Activated naive CD8-positive, alpha-beta T cell treated with anti-CD3 and anti-CD28 coated beads, Interleukin-2, amount 10 ng/mL, durations not matched to agents 7 days and 5 days (primary cell): Measurements from ENCODE around the gene ZFTA. TPM values are rescaled to one million over a fixed set of nuclear protein-coding genes. Genes with fewer than 3 reads are reported as not detected.
"Not testable (repeated sequence)": the region's sequence is repeated elsewhere in the genome, so short reads cannot be mapped to it uniquely, and the experiment has no call there.

Experiments
- ATAC-seq: fragments of 150-1000 bp; cut with Tn5 transposase; one replicate; pipeline ENCODE4 v1.10.0; 2021; ENCODE audit warnings: low read depth, moderate library complexity
- POLR2A ChIA-PET: fragments of 350-600 bp; sonication (Branson Sonifier 250); formaldehyde crosslinking; loops from one replicate; lab custom pipeline; 2021; ENCODE audit warnings: antibody characterized with exemption; lab: Charles Lee
- DNase-seq: peaks from one replicate; pipeline ENCODE4 v3.0.0; 2021
- H3K27ac Mint-ChIP-seq: one replicate; pipeline ENCODE4 v1.8.0; 2022; ENCODE audit warnings: mild to moderate bottlenecking, mixed read lengths
- H3K27me3 Mint-ChIP-seq: one replicate; pipeline ENCODE4 v1.8.0; 2022; ENCODE audit warnings: mild to moderate bottlenecking, moderate library complexity, mixed read lengths
- H3K36me3 Mint-ChIP-seq: one replicate; pipeline ENCODE4 v1.8.0; 2021; ENCODE audit warnings: mild to moderate bottlenecking, mixed read lengths
- H3K4me1 Mint-ChIP-seq: one replicate; pipeline ENCODE4 v1.8.0; 2021; ENCODE audit warnings: mixed read lengths
- H3K4me3 Mint-ChIP-seq: one replicate; pipeline ENCODE4 v1.8.0; 2022; ENCODE audit warnings: mild to moderate bottlenecking, moderate library complexity, mixed read lengths
- H3K9me3 Mint-ChIP-seq: one replicate; pipeline ENCODE4 v1.8.0; 2021; ENCODE audit warnings: mixed read lengths
- total RNA-seq, 2 experiments: library from RNA; stranded (reverse); gene quantifications; one replicate each; pipeline ENCODE4 v1.2.3, GENCODE V29; 2021

ZFTA gene
- total RNA-seq, 2 experiments from 2014 or later = 4.7 to 5.0 TPM

DNA sequence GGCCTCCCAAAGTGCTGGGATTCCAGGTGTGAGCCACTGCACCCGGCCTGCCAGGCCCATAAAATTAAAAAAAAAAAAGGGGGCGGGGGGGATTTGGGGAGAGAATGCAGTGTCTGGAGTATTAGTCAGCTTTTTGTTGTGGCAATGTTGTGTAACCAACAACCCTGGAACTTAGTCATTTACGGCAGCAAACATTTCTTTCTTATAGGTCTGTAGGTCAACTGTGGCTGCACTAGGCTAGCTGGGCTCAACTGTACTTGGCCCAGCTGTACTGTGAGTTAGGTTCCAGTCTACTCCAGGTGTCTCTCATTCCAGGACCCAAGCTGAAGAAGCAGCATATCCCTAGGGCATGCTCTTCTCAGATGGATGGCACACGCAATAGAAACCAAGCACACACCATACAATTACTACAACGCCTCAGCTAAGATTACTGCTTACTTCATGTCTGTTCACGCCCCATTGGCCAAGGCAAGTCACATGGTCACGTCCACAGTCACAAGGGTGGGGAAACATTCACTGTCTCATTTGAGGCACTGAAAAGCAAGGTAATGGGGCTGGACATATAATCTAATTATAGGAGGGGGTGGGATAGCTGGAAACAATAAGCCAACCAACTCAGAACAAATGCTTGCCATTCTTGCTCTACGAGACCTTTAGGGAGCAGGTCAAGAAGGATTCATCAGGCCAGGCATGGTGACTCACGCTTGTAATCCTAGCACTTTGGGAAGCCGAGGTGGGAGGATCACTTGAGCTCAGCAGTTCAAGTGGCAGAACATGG lies 34.3 kb upstream of the ZFTA start:
- Mint-ChIP-seq H3K4me3 (no peak overlapping the region), H3K4me1 (no peaks in the 10 kb centered on the region), H3K9me3 (no peaks in the 10 kb centered on the region), H3K36me3 (no peaks in the 10 kb centered on the region), H3K27me3 (peaks cover 14% of the 10 kb centered on the region), H3K27ac (no peak overlapping the region)
- ATAC-seq (no peak), DNase-seq (no peak)
- POLR2A ChIA-PET = no interaction called here

DNA sequence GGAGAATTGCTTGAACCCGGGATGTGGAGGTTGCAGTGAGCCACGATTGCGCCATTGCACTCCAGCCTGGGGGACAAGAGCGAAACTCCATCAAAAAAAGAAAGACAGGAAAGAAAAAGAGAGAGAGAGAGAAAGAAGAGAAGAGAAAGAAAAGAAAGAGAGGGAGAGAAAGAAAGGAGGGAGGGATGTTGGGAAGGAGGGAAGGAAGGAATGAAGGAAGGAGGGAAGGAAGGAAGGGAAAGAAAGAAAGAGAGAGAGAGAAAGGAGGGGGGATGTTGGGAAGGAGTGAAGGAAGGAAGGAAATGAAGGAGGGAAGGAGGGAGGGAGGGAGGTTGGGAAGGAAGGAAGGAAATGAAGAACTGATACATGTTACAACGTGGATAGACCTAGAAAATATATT lies 32.3 kb upstream of the ZFTA start:
- DNase-seq (no peak), ATAC-seq (no peak)
- no peaks in the 10 kb centered on the region for H3K9me3 Mint-ChIP-seq
- H3K4me3 Mint-ChIP-seq = no peak overlapping the region
- H3K36me3 Mint-ChIP-seq = no peaks in the 10 kb centered on the region
- H3K27ac Mint-ChIP-seq = no peak overlapping the region
- peaks cover 14% of the 10 kb centered on the region for H3K27me3 Mint-ChIP-seq
- POLR2A ChIA-PET = no interaction called here
- no peaks in the 10 kb centered on the region for H3K4me1 Mint-ChIP-seq

DNA sequence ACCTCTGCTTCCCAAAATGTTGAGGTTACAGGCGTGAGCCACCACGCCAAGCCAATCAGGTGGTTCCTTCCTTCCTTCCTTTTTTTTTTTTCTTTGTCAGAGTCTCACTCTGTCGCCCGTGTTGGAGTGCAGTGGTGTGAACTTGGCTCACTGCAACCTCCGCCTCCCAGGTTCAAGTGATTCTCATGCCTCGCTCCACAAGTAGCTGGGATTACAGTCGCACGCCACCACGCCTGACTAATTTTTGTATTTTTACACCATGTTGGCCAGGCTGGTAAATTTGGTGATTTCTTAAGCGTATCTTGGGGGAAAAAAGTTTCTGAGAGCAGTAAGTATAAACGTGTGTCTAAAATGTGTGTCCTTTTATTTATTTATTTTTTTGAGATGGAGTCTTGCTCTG lies 26.5 kb upstream of the ZFTA start:
- DNase-seq = no peak
- H3K4me3 Mint-ChIP-seq = no peak overlapping the region
- no peak for ATAC-seq
- H3K27me3 Mint-ChIP-seq = peaks cover 5% of the 10 kb centered on the region
- no peak overlapping the region for H3K27ac Mint-ChIP-seq
- no peaks in the 10 kb centered on the region for H3K4me1 Mint-ChIP-seq
- POLR2A ChIA-PET = no interaction called here
- H3K36me3 Mint-ChIP-seq = peaks cover 8% of the 10 kb centered on the region
- H3K9me3 Mint-ChIP-seq = peaks cover 7% of the 10 kb centered on the region

DNA sequence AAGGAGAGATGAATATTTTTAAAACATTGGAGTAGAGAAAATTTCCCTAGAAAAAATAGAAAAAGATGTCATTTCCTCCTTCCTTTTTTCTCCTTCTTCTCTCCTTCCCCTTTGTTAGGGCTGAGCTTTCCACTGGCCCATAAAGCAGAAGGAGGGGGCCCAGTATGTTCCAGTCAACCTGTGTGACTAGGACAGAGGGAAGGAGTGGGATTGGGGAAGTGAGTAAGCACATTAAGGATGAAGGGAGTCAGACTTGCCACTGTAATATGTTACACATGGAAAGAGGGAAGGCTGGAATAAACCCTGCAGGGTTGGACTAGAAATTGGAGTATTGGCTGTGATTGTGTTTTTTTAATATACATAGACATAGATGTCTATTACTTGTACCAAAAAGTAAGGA lies 24.6 kb upstream of the ZFTA start:
- no peak for DNase-seq
- H3K4me3 Mint-ChIP-seq = no peak overlapping the region
- peaks cover 8% of the 10 kb centered on the region for H3K36me3 Mint-ChIP-seq
- no peaks in the 10 kb centered on the region for H3K4me1 Mint-ChIP-seq
- POLR2A ChIA-PET = interaction anchor here (0.5 kb wide), 1 partner anchor 16 kb away, joined by 3 read pairs; no protein-coding TSS in a partner anchor
- peaks cover 7% of the 10 kb centered on the region for H3K9me3 Mint-ChIP-seq
- ATAC-seq = no peak
- H3K27ac Mint-ChIP-seq = no peak overlapping the region
- peaks cover 1% of the 10 kb centered on the region for H3K27me3 Mint-ChIP-seq

DNA sequence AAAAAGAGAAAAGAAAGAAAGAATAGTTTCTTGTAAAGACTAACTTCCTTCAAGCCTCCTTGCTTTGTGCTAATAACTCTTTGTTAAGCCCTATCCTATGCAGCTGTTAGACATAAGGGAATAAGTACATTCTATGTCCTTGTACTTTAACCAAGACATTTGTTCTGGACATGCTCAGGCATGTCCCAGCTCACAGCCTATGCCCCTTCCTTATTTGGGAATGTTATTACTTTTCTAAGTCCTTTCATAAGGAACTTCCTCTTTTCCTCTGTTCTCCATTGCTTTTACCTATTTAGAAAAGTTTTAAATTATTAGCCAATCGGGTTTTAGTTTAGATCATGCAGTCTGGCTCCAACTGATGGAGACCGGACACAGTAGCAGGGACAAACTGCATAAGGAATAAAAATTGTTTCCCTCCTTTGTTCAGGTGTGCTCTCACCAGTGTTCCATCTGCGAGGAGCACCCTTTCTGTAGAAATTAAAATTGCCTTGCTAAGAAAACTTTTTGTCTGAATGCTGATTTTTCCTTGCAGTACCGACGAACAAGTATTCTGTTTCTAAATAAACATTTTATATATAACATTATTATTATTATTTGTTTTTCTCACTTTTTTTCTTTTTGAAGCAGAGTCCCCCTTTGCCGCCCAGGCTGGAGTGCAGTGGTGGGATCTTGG lies 23.1 kb upstream of the ZFTA start:
- peaks cover 8% of the 10 kb centered on the region for H3K36me3 Mint-ChIP-seq
- no peak for DNase-seq
- peaks cover 3% of the 10 kb centered on the region for H3K27me3 Mint-ChIP-seq
- POLR2A ChIA-PET = no interaction called here
- no peak overlapping the region for H3K4me3 Mint-ChIP-seq
- peaks cover 7% of the 10 kb centered on the region for H3K9me3 Mint-ChIP-seq
- ATAC-seq = no peak
- H3K27ac Mint-ChIP-seq = no peak overlapping the region
- H3K4me1 Mint-ChIP-seq = no peaks in the 10 kb centered on the region

DNA sequence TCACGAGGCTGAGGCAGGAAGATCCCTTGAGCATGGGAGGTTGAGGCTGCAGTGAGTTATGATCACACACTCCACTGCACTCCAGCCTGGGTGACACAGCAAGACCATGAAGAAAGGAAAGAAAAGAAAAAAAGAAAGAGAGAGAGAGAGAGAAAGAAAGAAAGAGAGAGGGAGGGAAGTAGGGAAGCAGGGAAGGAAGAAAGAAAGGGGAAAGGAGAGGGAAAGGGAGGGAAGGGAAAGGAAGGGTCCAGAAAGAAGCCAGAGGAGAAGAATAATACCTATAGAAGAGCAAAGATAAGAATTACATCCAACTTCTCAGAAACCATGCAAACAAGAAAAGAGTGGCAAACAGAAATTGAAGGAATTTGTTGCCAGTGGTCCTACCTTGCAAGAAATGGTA lies 17.2 kb upstream of the ZFTA start:
- H3K27me3 Mint-ChIP-seq = peaks cover 12% of the 10 kb centered on the region
- H3K4me3 Mint-ChIP-seq = no peak overlapping the region
- no peak for ATAC-seq

DNA sequence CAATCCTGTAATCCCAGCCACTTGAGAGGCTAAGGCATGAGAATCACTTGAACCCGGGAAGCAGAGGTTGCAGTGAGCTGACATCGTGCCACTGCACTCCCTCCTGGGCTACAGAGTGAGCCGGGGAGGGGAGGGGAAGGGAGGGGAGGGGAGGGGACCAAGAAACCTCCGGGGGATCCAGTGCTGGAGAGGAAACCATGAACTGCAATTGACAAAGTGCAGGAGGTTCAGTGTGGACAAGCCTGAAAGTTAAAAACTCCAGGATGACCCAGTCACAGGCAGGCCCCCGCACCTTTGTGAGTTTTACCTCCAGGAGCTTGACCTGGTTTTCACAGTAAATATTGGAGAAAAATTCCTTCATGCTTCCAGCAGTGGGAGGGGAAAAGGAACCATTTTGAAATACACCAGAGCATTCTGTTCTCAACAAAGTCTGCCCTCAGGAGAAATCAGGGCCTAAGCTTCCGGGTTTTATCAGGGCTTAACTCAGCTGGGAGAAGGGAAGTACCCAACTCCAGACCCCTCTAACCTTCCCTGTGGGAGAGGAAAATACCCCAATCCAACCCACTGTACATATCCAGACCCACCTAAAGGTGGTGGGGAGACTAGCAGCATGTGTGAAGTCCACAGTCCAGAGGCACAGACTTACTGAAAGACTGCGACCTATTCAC lies 15.5 kb upstream of the ZFTA start:
- peaks cover 5% of the 10 kb centered on the region for H3K4me1 Mint-ChIP-seq
- no peaks in the 10 kb centered on the region for H3K9me3 Mint-ChIP-seq
- DNase-seq (no peak), ATAC-seq (no peak)
- no peaks in the 10 kb centered on the region for H3K36me3 Mint-ChIP-seq
- H3K27me3 Mint-ChIP-seq = peaks cover 14% of the 10 kb centered on the region
- H3K4me3 Mint-ChIP-seq = no peak overlapping the region
- H3K27ac Mint-ChIP-seq = no peak overlapping the region
- POLR2A ChIA-PET = no interaction called here

More for the DNA sequence above, 17.2 kb upstream of the ZFTA start:
- no peak for DNase-seq
- H3K9me3 Mint-ChIP-seq = no peaks in the 10 kb centered on the region
- H3K36me3 Mint-ChIP-seq = peaks cover 2% of the 10 kb centered on the region
- POLR2A ChIA-PET = no interaction called here
- H3K27ac Mint-ChIP-seq = no peak overlapping the region
- H3K4me1 Mint-ChIP-seq = peaks cover 5% of the 10 kb centered on the region

DNA sequence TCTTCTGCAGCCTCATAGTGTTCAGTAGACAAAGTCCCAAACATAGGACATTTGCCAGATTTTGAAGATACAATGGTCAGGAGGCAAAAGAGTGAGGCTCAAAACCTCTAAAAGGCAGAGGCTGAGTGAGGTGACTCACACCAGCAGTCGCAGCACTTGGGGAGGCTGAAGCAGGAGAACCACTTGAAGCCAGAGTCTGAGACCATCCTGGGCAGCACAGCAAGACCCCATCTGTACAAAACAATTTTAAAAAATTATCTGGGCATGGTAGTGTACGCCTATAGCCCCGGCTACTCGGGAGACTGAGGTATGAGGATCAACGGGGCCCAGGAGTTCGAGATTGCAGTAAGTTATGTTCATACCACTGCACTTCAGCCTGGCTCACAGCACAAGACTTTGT lies 14.2 kb upstream of the ZFTA start:
- H3K4me1 Mint-ChIP-seq = peaks cover 5% of the 10 kb centered on the region
- no peak overlapping the region for H3K27ac Mint-ChIP-seq
- H3K27me3 Mint-ChIP-seq = peaks cover 17% of the 10 kb centered on the region
- no peaks in the 10 kb centered on the region for H3K36me3 Mint-ChIP-seq
- POLR2A ChIA-PET = no interaction called here
- ATAC-seq = no peak
- H3K4me3 Mint-ChIP-seq = no peak overlapping the region
- DNase-seq = no peak
- H3K9me3 Mint-ChIP-seq = no peaks in the 10 kb centered on the region

DNA sequence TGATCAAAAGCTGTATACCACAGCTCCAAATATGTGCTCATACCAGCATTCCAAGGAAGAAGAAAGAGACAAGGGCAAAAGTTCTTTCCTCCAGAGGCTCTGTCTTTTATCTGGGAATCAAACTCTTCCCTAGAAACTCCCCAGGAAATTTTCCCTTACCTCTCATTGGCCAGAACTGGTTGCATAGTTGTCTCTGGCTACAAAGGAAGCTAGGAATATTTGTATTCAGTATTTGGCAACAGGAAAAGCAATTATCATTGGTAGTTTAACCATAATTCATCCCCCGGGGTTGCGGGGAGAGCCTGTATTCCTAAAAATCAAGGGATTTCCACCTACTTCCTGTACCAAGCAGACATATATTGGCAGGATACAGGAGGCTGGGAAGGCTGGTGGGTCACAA lies 10.5 kb upstream of the ZFTA start:
- no peak for ATAC-seq
- no peaks in the 10 kb centered on the region for H3K9me3 Mint-ChIP-seq
- H3K4me1 Mint-ChIP-seq = no peaks in the 10 kb centered on the region
- H3K4me3 Mint-ChIP-seq = no peak overlapping the region
- peaks cover 15% of the 10 kb centered on the region for H3K27me3 Mint-ChIP-seq
- H3K27ac Mint-ChIP-seq = no peak overlapping the region
- POLR2A ChIA-PET = no interaction called here
- H3K36me3 Mint-ChIP-seq = no peaks in the 10 kb centered on the region
- no peak for DNase-seq

DNA sequence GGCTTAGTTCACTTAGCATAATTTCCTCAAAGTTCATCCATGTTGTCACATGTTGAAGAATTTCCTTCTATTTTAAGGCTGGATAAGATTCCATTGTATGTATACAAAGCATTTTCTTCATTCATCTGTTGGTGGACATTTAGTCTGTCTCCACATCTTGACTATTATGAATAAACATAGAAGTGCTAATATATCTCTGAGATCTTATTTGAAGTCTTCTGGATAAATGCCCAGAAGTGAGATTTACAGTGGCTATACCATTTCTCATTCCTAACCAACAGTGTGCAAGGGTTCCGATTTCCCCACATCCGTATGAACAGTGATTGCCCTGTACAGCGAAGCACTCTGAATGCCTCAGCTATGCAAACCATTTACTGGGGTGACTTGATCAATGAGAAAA lies 6.6 kb upstream of the ZFTA start:
- no peak for DNase-seq
- ATAC-seq = no peak
- POLR2A ChIA-PET = no interaction called here
- Mint-ChIP-seq H3K4me1 (no peaks in the 10 kb centered on the region), H3K27ac (no peak overlapping the region), H3K9me3 (no peaks in the 10 kb centered on the region), H3K36me3 (no peaks in the 10 kb centered on the region), H3K27me3 (peaks cover 36% of the 10 kb centered on the region), H3K4me3 (no peak overlapping the region)

DNA sequence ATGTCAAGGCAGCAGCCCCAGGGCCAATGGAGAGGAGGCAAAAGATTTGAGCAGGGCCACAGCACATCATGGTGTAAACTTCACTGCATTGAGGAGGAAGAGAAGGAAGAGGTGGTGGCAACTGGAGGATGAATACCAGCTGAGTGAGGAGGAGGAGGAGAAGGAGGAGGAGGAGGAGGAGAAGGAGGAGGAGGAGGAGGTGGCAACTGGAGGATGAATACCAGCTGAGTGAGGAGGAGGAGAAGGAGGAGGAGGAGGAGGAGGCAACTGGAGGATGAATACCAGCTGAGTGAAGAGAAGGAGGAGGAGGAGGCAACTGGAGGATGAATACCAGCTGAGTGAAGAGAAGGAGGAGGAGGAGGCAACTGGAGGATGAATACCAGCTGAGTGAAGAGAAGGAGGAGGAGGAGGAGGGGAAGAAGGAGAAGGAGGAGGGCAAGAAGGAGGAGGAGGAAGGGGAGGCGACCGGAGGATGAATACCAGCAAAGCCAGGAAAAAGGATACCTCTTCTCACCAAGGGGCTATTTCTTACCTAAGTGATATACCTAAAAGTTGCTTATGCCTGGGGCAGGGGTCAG lies 3.3 kb upstream of the ZFTA start:
- H3K4me3 Mint-ChIP-seq, H3K27ac Mint-ChIP-seq, DNase-seq, H3K36me3 Mint-ChIP-seq, POLR2A ChIA-PET, ATAC-seq, H3K4me1 Mint-ChIP-seq, H3K9me3 Mint-ChIP-seq: not testable (repeated sequence)
- H3K27me3 Mint-ChIP-seq = peaks cover 36% of the 10 kb centered on the region

DNA sequence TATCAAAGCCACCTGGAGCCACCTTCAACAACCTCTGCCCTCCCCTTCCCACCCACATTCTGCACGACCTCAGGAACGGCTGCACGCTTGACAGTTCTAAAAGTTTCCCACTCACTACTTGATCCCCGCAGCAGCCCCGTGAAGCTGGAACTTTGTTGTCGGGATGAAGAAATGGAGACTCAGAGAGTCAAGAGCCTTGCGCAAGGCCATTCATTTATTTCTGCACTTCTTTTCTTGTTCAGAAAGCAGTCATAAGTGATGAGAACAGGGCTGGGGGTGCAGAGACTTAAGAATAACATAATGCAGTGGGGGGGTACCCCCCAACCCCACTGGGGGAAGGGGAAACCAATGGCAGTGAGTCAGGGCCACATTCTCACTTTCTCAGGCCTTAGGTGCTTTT lies 2.2 kb upstream of the ZFTA start:
- peaks cover 5% of the 10 kb centered on the region for H3K4me1 Mint-ChIP-seq
- ATAC-seq = no peak
- H3K27ac Mint-ChIP-seq = no peak overlapping the region
- DNase-seq = no peak
- H3K27me3 Mint-ChIP-seq = peaks cover 36% of the 10 kb centered on the region
- no peak overlapping the region for H3K4me3 Mint-ChIP-seq
- POLR2A ChIA-PET = no interaction called here
- no peaks in the 10 kb centered on the region for H3K9me3 Mint-ChIP-seq
- H3K36me3 Mint-ChIP-seq = no peaks in the 10 kb centered on the region

DNA sequence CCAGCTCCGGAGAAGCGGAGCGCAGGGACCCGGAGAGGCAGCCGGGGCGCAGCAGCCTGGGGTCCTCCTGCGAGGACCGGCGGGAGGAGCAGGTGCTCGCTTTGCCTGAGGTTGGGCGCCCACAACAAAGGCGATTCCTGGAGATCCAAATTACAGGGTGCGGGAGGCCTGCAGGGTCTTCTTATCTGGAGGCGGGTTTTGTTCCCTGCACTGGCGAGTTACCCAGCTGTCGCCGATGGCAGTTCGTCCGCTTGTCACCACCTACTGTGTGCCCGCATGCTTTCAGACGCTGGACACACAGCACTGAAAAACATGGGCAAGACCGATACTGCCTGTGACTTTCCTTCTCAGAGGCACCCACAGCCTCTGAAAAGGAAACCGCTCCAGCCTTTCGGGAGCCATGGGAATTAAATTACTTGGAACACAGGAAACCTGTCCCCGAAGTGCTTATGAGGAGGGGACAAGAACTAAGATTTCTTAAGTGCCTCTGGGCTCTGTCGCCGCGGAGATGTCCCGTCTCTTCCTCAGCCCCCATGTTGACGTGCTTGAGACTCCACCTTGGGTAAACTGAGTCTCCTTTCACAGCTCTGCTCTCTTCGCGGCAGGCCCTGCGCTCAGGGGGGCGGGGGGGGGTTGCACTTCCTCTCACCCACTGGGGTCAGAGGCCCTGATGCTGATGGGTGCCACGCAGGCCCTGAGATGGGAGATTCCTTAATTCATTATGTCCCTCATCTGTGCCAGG lies 1.3 kb upstream of the ZFTA start:
- no peaks in the 10 kb centered on the region for H3K36me3 Mint-ChIP-seq
- POLR2A ChIA-PET = interaction anchor here (0.7 kb wide), 1 partner anchor 38 kb away, joined by 3 read pairs; no protein-coding TSS in a partner anchor
- no peak overlapping the region for H3K27ac Mint-ChIP-seq
- peaks cover 5% of the 10 kb centered on the region for H3K4me1 Mint-ChIP-seq
- H3K27me3 Mint-ChIP-seq = peaks cover 34% of the 10 kb centered on the region
- H3K9me3 Mint-ChIP-seq = no peaks in the 10 kb centered on the region
- peak overlapping the region; percentile 63 for H3K4me3 Mint-ChIP-seq
- ATAC-seq (no peak), DNase-seq (no peak)
